HG03175 (cell line): ENCODE measurements around the gene CBY2.
"Not testable (repeated sequence)": the region's sequence is repeated elsewhere in the genome, so short reads cannot be mapped to it uniquely, and the experiment has no call there.

Experiments used
- ATAC-seq: cut with Tn5 transposase; IDR thresholded peaks from one replicate; pipeline ENCODE4 v1.9.1; 2021; ENCODE audit warnings: mild to moderate bottlenecking, moderate library complexity; ENCODE audit not compliant: unreplicated experiment

Gene CBY2

DNA sequence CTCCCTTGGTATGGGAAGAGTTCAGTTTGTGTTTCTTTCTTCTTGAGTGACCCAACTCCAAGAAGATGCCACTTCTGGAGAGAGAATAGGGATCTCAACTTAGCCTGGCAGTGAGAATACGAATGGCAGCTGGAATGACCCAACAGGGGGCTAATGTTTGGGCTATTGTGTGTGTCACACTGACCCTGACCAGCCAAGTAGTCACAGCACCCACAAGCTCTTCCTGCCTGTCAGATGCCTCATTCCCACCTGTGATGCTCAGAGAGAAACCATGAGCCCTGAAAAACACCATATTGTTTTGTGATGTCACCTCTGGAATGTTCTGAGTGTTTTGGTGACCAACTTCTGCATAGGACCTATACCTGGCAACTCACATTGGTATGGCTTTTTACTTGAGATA is at the start of gene CBY2:
Gene CBY2, plus strand, starts transcription at position 233 of the 400 bp plus-strand sequence. Its CDS starts 71 bp downstream, at position 304.
- ATAC-seq, result no peak

- ATAC-seq, result no peak
Observed at GRCh38 chr13:45654633-45655349, 47.3 kb upstream of the CBY2 start.

GRCh38 chr13:45658586-45659235 is 43.4 kb upstream of the CBY2 start:
- no peak for ATAC-seq

GRCh38 chr13:45659536-45659935 is 42.6 kb upstream of the CBY2 start:
- no peak for ATAC-seq

GRCh38 chr13:45660458-45660857 is 41.7 kb upstream of the CBY2 start:
- not testable (repeated sequence) for ATAC-seq

GRCh38 chr13:45662162-45662561 is 40.0 kb upstream of the CBY2 start:
- ATAC-seq, result no peak

DNA sequence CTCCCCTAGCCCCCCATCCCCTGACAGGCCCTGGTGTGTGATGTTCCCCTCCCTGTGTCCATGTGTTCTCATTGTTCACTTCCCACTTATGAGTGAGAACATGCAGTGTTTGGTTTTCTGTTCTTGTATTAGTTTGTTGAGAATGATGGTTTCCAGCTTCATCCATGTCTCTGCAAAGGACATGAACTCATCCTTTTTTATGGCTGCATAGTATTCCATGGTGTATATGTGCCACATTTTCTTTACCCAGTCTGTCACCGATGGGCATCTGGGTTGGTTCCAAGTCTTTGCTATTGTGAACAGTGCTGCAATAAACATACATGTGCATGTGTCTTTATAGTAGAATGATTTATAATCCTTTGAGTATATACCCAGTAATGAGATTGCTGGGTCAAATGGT is 39.2 kb upstream of the CBY2 start:
- not testable (repeated sequence) for ATAC-seq

DNA sequence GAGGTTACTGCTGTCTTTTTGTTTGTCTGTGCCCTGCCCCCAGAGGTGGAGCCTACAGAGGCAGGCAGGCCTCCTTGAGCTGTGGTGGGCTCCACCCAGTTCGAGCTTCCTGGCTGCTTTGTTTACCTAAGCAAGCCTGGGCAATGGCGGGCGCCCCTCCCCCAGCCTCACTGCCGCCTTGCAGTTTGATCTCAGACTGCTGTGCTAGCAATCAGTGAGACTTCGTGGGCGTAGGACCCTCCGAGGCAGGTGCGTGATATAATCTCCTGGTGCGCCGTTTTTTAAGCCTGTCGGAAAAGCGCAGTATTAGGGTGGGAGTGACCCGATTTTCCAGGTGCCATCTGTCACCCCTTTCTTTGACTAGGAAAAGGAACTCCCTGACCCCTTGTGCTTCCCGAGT is 32.5 kb upstream of the CBY2 start:
- not testable (repeated sequence) for ATAC-seq

DNA sequence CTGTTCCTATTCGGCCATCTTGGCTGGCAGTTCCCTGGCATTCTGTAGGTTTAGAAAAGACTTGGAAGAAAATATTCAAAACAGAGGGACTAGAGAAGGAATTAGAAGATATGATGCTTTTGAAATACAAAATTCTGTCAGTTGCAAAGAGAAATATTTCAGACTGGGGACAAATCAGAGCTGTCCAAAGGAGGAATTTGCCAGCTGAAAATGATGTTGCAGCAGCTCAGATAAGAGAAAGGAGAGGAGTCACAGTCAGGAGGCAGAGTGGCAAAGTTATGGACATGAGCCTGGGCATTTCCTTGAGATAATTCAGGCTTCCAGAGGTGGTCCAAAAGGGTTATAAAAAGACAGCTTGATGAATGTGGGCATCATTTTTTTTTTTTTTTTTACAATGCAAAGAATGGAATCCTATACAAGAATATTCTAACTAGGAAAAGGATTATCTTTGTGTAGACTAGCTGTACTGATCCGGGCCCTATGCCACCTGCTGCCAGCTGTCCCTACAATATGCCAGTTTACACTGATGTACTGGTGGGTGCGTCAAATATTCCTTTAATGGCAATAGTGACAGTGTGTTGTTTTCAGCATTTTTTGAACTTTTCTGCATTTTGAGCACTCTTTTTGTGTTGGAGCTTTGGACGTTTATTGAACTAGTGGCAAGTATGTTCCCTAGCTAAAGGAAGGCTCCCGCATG is 31.8 kb upstream of the CBY2 start:
- no peak for ATAC-seq

DNA sequence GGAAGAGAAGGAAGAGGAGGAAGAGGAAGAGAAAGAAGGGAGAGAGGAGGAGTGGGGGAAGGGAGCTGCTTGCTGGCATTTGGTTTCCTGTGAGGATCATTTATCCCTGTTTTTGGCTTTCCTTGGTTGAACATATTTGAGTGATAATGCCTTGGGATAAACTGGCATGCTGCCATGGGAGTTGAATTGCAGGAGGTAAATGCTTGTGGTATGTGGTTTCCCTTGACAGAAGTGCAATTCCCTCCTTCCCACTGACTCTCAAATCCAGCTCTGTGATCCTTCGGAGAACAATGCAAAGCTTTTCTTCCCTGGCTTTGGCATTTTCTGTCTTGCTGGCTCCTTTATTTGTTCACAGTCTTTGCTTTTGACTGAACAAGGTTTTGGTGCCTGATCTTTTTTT is 27.2 kb upstream of the CBY2 start:
- ATAC-seq, result no peak

- ATAC-seq, result no peak
Observed at GRCh38 chr13:45678282-45678681, 23.8 kb upstream of the CBY2 start.

DNA sequence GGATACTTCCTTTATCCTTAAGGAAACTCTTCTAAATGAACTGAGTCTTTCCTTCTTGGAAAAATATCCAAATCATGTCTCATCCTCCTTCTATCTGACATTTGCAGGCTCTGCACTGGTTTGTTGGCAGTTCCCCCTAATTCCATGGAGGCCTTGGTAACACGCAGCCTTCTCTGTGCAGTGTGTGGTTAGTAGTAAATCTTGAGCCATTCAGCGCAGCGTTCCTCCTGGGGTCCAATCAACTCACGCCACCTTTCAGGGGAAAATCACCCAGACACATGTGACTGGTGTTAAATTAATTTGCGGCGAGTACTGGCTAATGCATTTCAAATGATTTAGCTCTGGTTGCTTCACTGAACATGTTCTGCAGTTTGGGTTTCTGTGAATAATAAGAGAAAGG is 21.0 kb upstream of the CBY2 start:
- no peak for ATAC-seq

DNA sequence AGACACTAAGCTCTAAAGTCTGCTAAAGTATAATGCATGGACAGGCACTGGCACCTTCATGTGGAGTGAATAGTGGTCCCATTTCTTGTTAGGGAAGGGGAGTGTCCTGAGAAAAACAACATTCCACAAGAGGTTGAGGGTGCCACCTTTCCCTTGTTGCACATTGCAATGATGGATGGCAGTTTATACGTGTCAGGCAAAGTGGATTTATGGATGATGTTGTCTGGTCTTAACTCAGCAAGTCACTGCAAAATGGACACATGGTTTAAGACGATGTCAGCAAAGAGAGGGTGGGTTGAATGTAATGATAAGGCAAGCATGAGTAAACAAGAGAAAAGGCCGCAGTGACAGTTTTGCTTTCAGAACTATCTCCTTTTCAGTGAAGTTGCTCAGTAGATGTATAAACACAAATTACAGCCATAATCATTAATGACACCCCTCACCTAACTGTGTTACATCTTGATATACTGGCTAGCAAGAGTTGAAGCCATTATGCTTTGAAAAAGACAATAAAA is 19.6 kb upstream of the CBY2 start:
- no peak for ATAC-seq

DNA sequence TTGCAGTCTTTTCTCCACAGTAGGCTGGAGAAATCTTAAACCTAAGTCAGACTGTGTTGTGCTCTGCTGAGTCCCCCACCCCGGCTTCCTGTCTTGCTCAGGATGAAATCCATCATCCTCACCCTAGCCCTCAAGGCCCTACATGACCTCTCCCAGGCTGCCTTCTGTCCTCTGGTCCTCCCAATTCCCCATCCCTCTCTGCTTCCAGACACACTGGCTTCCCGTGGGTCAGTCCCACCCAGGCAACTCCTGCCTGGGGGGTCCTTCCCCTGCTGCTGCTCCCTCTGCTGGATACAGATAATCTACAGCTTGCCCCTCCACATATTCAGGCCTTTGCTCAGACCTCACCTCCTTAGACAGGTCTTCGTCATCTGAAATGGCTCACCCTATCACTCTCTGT is 18.4 kb upstream of the CBY2 start:
- ATAC-seq, result no peak

- ATAC-seq, result no peak
Observed at GRCh38 chr13:45688577-45688976, 13.5 kb upstream of the CBY2 start.

DNA sequence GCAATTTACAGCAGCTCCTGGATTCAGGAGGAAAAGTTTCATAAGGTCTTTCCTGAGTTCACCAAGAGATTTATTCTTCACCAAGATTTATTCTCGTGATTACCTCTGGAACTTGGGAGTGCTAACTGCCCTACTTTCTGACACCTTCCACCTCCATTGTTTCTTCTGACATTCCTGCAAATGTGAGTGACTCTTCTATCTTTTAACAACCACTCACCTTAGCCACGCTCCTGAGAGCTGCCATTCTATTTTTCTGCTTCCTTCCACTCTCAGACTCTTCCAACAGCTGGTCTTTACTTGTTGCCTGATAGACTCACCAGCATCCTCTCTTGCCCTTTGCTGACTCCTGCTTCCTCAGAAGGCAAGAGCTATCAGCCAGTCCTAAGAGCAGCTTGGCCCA is 11.5 kb upstream of the CBY2 start:
- no peak for ATAC-seq

DNA sequence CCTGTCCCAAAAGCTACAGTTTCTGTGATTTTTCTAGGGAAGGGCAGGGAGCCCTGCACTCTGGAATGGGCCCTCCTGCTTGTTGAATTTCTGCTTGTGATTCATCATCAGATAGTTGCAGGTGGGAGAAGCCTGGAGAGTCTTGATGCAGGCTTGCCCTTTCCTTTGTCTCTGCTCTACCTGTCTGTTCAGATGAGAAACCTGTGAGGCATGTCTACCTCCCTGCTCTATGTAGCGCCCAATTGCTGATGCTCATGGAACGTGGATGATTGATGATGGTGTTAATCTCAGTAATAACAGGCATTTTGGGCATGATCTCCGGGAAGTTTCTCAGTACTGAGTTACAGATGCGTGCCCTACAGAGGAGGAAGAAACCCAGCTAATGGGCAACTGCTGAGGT is 10.9 kb upstream of the CBY2 start:
- no peak for ATAC-seq

DNA sequence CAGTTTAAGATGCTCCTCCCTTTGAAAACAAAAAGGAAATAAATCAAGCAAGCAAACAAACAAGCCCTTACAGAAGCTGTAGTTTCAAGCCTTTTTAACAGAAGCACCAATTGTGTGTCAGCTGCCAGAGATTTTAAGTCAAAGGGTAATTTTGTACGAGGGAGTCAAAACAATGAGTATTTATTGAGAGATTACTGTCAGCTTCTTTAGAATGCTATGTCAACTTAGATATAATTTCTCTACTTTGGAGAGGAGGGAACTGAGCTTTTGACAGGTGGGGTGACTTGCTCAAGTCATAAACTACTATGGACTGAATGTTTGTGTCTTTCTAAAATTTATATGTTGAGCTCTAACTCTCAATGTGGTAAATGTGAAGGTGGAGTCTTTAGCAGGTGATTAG is 10.5 kb upstream of the CBY2 start:
- ATAC-seq, result no peak

DNA sequence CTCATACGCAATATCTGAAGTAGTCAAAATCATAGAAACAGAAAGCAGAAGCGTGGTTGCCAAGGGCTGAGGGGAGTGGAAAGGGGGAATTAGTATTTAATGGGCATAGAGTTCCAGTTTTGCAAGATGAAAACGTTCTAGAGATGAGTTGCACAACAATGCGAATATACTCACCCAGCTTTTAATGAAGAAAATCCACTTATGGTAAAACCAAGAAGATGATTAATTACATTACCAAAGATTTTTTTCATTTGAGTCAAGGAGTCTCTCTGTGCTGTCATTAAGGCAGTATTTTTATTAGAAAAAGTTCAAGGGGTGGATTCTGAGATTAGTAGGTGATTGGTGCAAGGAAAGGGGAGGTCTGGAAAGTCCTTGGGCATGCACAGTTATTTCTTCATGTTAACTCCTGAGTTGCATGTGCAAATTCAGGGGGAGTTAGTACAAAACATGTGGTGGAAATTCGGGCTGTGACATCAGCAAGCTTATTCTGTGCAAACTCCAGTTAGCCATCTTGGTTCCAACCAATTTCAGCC is 6.9 kb upstream of the CBY2 start:
- ATAC-seq, result peak; percentile 53

DNA sequence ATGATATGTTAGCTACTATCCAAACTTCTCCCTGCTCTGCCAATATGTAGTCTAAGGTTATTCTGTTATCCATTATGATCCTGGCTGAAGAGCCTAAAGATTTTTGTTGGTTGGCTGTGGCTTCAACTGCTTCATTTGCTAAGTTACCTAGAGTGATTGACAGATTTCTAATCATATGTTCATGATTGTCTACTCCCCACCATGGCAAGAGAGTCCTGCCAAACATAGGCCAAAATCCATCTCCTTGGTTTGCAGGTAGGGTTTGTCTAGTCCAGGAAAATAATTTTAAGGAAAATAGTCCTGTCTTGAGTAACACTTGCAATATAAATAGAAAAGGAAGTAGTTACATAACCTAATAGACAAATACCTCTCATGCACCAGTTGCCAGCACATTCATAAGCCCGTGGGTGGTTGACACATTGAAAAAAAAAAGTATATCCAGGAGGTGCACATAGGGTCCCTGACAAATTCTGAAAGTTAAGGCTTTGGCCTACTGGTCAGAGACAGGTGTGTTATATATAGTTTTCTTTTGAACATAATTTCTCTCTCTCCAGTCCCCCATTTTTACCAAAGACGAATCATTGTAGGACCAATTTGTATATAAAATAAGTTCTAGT is 5.4 kb upstream of the CBY2 start:
- ATAC-seq, result no peak
